Activated CD8-positive, alpha-beta memory T cell treated with anti-CD3 and anti-CD28 coated beads for 24 hours (primary cell): ENCODE measurements around the gene YTHDF1.
"Not testable (repeated sequence)": the region's sequence is repeated elsewhere in the genome, so short reads cannot be mapped to it uniquely, and the experiment has no call there.

Experiments
- DNase-seq: peaks from one replicate; pipeline ENCODE4 v3.0.0-alpha.2; 2020

The YTHDF1 gene

GRCh38 chr20:63226042-63226943 is 10.4 kb upstream of the YTHDF1 start:
- no peak for DNase-seq

DNA sequence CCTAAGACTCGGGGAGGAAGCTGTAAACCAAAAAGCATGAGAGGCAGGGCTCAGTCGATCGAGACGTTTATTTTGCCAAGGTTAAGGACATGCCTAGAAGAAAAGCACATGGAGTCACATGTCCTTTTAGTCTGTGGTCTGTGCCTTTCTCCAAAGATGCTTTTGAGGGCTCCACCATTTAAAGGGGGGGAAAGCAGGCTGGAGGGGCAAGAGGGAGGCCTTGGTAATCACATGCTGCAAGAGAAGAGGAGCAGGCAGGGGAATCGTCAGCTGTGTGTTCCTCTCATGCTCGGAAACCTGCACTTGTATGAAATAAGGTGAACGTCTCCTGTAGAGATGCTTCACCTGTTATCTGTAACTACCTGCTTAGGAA is 9.1 kb upstream of the YTHDF1 start:
- no peak for DNase-seq

- no peak for DNase-seq
These were observed 8.6 kb upstream of the YTHDF1 start for GRCh38 chr20:63224412-63225081.

DNA sequence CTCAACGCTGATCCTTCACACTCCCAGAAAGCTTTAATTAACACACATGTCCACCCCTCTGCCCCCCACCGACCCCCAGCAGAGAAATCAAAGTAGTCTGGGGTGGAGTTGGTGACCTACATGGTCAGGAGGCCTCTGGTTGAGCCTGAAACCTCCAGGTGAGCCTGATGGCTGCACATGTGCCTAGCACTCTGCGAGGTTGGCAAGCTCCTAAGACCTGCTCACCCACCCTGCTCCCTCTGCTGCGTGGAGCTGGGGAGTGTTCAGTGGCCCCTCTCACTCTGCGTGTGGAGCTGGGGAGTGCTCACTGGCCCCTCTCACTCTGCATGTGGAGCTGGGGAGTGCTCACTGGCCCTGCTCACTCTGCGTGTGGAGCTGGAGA is 7.9 kb upstream of the YTHDF1 start:
- no peak for DNase-seq

DNA sequence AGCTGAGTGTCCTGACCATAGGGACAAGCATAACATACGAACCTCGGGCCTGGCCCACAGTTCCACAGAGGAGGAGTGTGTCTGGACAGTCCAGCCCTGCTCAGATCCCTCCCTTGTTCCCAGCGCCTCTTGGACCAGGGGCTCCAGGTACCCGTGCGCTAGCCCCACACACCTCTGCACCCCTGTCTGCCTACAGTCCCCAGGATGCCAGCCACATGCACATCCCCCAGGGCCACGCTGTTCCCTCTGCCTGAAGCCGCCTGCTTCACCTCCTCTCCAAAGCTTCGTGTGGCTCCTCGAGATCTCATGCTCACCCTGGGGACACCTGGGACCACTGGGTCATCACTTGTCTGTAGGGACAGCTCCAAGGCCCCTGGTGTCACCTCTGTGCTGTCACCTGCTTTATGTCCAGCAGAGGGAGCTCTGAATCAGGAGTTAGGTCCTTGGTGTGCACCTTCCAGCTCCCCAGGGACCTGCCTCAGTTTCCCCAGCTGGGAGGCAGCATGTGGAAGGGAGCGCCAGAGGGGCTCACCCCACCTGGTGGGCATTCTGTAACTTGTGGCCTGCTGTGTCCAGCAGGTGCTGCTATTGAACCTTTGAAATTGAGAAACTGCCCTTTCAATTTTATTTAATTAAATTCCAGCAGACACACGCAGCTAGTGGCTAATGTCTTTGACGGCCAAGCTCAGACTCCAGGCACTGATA is 7.3 kb upstream of the YTHDF1 start:
- peak; percentile 77 for DNase-seq

- no peak for DNase-seq
These were observed 6.6 kb upstream of the YTHDF1 start for GRCh38 chr20:63222541-63222940.

GRCh38 chr20:63221400-63222053 is 5.6 kb upstream of the YTHDF1 start:
- not testable (repeated sequence) for DNase-seq

DNA sequence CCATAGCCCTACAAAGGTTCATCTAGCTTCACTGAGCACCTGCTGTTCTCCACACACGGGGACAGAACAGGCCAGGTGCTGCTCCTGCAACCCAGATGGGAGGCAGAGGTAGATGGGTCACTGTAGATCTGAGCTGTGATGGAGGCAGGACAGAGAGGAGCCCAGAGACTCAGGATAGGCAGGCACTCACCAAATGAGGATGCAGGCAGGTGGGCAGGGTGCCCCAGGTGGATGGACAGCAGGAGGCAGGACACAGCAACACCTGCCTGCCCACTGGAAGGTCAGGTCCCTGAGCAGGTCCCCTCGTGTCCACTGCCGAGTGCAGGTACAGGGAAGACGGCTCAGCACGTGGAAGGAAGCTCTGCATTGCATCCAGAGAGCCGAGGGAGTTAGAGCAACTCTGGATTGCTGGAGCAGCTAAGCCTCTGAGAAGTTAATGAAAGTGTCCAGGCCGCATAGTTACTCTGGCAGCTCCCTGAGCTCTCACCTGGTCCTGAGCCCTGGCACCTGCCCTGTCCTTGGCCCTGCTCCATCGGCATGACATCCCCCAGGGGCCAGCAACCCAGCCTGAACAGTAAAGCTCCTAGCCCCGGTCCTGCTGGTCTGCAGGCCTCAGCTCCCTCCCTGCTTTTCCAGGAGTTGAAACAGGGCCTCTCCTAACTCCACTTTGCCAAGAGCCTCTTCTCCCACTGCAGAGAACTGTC is 4.9 kb upstream of the YTHDF1 start:
- DNase-seq, result no peak

DNA sequence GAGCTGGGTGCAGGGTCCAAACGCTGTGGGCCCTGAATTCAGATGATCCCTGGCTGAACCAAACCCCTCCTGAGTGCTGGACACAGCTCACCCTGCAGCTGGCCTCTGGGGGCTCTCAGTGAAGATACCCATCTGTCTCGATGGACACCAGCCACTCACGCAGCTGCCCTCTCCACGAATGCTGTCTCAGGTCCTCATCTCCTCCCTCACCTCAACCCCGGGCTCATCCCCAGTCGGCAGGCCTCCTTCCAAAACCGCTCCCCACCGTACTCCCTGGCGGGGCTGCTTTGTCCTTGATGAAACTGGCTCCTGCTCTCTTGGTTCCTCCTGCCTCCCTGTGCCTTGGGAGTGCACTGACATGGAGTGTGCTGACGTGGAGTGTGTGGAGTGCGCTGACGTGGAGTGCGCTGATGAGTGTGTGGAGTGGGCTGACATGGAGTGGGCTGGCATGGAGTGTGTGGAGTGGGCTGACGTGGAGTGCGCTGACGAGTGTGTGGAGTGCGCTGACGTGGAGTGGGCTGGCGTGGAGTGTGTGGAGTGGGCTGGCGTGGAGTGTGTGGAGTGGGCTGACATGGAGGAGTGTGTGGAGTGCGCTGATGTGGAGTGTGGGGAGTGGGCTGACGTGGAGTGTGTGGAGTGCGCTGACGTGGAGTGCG is 4.1 kb upstream of the YTHDF1 start:
- no peak for DNase-seq

DNA sequence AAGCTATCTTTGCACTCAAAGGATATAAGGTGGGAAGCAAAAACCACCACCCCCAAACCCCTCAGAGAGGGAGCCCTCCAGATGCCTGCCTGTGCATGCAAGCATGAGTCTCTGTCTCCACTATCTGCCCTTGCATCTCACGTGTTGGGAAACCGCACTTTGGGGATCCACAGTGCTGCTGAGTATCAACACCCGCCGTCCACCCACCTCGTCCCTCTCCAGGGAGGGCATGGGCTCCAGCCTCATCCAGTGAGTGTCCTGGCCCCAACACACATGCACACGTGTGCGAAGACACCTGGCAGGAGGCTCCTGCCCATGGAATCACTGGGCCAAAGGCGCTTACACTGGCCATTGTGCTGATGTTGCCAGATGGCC is 3.5 kb upstream of the YTHDF1 start:
- DNase-seq, result no peak

DNA sequence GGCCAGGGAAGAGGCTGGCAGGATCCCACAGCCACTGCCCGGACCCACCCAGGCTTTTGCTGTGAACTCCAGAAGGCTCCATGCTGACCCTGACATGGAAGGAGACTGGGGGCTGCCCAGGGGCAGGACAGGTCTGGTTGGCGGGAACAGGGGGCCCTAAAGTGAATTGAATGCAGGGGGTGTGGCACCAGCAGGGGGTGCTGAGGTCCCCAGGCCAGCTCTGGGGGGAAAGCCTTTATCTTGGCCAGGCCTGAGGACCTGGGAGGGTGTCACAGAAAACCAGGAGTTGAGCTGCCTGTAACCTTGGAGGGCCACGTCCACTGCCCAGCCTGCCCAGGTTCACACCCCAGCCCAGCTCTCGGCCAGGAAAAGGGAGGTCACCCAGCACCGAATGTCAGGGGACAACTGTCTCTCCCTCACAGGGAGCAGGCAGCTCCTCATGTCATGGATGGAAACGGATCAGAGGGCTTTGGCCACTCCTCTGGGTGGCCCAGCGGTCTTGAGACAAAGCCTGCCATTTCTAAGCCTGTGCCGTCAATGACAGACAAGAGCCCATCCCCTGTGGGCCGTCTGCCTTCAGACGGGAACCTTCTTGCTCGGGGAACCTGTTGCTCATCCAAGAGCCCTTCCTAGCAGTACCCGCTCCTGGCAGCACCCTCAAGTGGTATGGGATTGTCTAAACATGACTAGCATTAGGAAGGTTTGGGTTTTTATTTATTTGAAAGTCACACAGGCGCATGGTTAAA is 2.9 kb upstream of the YTHDF1 start:
- no peak for DNase-seq

DNA sequence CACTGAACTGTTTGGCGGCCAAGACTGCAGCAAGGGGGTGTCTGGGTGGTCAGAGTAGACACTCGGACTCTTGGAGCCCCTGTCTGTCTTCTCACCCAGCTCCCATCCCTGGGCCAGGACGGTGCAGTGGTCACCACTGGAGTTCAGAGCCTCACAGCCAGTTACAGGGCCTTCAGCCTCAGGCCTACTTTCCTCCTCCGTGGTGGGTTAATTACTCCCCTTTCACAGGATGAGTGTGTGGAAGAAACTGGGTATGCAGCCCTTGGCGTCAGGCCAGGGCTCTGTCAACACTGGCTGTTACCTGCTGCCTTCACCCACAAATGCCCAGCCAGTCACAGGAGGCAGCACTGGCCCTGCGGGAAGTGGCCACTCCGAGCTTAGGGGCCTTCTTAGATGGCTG is 1.8 kb upstream of the YTHDF1 start:
- no peak for DNase-seq

DNA sequence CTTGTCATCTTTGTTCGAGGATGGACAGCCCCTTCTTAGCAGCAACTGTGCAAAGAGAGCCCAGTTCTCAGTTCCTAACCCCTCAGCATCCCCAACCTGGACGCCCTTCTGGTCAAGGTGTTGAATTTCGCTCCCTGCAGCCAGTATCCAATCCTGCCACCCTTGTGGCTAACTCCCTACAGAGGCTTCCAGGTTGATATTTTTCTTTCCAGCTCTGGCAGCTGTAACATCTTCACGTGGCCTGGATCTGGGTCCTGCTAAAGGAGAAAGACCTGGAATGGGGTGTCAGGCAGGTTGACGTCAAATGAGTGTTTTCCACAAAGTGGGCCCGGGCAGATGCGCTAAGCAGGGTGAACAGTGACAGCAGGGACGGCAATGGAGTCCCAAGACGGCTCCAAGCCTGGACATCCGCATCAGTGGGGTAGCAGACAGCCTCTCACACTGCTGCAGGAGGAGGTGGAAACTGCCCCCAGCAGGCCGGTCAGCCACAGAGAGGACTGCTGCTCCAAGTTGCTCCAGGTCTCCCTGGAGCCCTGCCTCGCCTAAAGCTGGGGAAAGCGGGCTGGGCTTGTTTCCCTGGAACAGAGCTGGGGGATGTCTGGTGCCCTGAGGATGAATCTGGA is 1.0 kb upstream of the YTHDF1 start:
- DNase-seq, result no peak

DNA sequence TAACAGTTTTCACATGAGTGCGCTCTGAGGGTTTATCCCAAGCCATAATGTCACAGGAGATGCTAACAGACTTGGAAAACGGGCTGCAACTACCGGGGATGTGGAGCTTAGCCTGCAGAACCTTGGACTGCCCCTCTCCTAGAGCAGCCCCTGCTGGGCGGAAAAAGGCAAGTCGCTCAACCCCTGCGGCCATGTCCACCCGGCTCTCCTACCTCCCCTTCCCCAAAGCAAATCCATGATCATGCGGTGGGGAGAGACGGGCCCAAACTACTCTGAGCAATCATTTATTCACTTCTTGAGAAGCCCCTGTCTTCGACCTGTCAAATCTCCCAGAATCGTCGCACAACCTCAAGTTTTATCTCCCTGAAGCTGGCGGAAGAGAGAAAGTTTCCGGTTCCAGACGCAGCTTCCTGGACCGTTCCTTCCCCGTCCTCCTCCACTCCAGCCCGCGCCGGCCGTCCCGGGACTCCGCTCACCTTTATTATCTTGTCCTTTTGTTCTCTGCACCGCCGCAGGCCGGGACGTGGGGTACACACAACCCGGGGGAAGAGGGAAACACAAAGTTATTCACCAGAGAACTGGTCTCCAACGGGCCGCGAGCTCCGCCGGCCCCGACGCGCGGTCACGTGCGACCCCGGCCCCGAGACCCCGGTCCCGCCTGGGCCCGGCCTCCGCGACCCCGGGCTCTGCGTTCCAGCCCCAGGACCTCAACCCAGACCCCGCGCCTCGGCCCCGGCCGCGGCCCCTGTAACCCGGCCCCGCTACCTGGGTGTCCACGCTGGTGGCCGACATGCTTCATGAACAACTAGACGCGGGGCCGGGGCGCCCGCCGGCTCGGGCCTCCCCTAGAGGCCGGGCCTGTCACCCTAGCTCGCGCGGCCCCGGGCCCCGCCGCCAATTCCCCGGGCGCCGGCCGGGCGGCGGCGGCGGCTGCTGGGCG is 560 bp downstream of the YTHDF1 start:
- no peak for DNase-seq

DNA sequence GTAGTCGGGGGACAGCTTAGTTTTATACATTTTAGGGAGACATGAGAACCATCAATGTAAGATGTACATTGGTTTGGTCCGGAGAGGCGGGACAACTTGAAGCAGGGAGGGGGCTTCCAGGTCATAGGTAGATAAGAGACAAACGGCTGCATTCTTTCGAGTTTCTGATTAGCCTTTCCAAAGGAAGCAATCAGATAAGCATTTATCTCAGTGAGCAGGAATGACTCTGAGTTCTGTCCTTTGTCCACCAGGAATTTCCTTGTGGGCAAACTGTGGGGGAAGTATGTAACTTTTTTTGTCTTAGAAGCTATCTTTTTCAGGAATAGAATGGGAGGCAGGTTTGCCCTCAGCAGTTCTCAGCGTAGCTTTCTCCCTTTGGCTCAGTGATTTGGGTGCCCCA is 1.4 kb downstream of the YTHDF1 start:
- no peak for DNase-seq

DNA sequence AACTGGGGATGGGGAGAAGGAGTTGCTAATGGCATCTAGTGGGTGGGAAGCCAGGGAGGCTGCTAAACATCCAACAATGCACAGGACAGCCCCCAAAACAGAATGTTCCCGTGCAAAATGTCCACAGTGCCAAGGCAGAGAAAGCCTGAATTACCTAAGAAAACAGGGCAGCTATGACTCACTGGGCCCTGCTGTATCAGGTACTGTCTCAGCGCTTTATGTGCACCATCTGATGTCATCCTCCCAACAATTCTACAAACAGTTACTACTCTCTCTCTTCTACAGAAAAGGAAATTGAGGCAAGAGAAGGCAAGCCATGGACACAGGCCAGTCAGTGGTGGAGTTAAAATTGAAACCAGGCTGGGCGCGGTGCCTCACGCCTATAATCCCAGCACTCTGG is 3.1 kb downstream of the YTHDF1 start:
- no peak for DNase-seq

DNA sequence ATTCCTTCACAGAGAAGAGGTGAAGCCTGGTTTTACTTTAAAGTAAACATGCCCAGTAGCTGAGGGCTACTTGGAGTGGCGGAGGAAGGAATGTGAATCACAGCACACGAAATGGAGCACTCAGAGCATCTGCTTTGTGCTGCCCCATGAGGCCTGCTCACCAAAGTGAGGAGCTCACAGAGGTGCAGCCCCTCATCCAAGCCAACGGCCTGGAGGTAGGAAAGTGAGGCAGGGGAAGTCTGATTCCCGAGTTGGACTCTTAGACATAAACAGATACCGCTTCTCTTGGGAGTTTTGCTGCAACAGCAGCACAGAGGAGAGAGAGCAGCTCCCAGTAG is 3.6 kb downstream of the YTHDF1 start:
- DNase-seq, result no peak

DNA sequence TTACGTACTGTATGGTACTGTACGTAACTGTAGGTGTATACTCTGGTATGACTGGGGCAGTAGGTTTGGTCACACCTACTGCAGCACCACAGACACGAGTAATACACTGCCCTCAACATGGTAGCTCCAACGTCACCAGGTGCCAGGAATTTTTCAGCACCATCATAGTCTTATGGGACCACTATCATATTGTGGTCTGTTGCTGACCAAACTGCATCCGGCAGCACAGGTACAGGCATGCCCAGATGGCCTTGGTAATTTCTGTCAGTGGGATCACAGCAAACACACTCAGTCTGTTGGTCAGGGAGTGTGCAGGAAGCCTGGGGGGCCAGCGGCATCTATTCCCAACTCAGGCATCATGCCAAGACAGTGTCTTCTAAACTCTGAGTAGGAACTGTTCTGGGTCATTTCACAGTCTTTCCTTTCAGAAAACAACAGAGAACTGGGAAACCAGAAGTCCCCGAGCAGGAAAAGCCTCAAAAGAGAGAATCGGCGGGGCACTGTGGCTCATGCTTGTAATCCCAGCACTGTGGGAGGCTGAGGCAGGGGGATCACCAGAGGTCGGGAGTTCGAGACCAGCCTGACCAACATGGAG is 5.8 kb downstream of the YTHDF1 start:
- DNase-seq, result no peak

DNA sequence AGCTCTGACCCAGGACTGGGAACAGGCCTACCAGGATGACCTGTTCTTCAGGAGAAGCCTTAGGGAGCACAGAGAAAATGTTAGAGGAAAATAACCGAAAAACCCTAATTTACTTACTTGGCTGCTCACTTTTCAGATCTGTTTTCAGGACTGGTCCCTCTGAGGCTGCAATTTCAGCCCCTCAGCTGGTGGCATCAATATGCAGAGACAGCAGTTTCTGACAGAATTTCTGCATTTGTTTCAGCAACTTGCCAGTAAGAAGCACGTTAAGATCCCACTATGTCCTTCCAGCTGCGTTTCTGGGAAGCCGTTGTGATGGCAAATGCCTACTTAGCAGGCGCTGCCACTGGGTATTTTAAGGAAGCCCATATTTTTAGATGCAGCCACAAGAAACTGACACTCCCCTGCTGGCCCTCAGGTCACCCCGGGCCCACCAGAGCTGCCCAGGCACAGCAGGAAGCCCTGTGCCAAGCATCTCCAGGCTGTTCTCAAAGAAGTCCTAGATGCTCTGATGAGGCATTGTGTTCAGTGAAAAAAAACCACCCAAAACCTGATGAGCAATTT is 7.5 kb downstream of the YTHDF1 start:
- no peak for DNase-seq
